GM19372 (cell line): ENCODE results near the gene MYO1D.
"Not testable (repeated sequence)": the region's sequence is repeated elsewhere in the genome, so short reads cannot be mapped to it uniquely, and the experiment has no call there.

ENCODE experiments used
- ATAC-seq: cut with Tn5 transposase; IDR thresholded peaks from one replicate; pipeline ENCODE4 v1.9.1; 2021; ENCODE audit warnings: mild to moderate bottlenecking, low read depth, moderate library complexity; ENCODE audit not compliant: unreplicated experiment

The MYO1D gene

GRCh38 chr17:32451879-32452278 lies 425.0 kb downstream of the MYO1D start:
- no peak for ATAC-seq

DNA sequence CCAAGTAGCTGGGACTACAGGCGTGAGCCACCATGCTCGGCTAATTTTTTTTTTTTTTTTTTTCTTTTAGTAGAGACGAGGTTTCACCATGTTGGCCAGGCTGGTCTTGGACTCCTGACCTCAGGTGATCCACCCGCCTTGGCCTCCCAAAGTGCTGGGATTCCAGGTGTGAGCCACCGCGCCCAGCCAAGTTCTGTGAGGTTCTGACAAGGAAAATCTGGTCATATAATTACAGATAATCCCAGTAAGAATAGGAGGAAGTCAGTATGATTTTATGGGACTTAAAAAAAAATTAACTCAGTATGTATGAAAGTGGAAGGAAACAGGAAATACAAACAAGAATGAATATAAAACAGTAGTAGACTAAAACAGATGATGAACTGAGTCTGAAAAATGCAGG lies 426.5 kb downstream of the MYO1D start:
- not testable (repeated sequence) for ATAC-seq

GRCh38 chr17:32449963-32450362 lies 427.0 kb downstream of the MYO1D start:
- no peak for ATAC-seq

DNA sequence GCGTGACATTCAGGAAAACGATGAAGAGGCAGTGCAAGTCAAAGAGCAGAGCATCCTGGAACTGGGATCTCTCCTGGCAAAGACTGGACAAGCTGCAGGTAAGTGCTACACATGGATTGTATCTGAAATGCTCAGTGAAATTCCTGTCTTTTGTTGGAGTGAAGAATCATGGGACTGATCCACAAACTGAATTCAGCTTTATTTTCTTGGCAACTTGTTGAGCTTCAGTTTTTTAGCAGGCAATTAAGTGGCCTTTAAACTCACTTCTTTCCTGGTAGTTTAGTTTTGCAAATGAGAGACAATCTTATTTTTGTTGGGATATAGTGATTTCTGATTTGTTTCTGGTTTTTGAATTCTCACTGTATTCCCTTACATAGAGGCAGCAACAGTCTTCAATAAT lies 430.0 kb downstream of the MYO1D start:
- no peak for ATAC-seq

DNA sequence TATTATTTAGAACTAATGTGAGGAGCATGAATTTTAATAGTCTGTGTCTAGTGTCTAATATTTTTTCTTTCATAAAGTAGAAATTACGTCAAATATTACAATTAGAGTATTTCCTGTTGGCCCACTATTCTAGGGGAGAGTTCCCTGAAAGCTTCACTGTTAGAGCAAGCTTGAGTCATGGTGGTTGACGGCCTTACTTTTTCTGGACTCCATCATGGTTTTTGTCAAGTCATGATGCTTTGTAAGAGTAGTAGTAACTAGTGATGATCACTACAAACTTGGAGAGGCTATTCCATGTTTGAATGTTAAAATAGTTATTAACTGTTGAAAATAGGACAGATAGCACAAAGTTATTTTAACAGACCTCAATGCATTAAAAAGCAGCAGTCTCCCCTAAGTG lies 431.0 kb downstream of the MYO1D start:
- ATAC-seq = no peak

GRCh38 chr17:32445497-32445896 lies 431.4 kb downstream of the MYO1D start:
- no peak for ATAC-seq

- ATAC-seq = no peak
These were observed 431.9 kb downstream of the MYO1D start for GRCh38 chr17:32445074-32445415.

GRCh38 chr17:32444301-32445073 lies 432.4 kb downstream of the MYO1D start, which contains the start of gene PSMD11:
PSMD11 (plus strand) TSS chr17:32444510; CDS start chr17:32444524, 14 bp downstream.
- peak; percentile 92 for ATAC-seq

DNA sequence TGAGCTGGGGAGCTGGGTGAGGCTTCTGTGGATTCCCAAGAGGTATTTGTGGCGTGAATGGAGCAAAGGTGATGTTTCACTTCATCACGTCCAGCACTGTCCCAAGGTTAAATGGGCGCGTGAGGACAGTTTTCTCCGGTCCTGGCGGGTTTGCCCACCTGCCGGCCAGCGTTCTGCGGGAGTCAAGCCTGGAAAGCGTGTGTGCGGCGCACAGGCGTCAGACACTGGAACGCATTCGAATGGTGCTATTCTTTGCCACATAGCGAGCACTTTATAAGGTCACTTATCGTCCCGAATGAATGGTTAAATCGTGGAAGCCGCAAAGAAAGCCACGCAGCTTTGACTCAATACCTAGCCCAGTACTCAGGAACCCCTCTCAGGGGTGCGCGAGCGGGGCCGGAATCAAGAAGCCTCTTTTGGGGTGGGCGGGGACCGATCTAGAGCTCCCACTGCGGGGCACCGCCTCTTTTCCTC lies 433.1 kb downstream of the MYO1D start:
- no peak for ATAC-seq
